ENCODE data around the gene ATXN1. TPM values are rescaled to one million over a fixed set of nuclear protein-coding genes. Genes with fewer than 3 reads are reported as not detected.

ATXN1 gene
- total and polyA plus RNA-seq, 2 of the 13 experiments (the other 11 are each of a cell fraction or from before 2014, with no cell fraction given): 20.7 to 39.5 TPM

DNA sequence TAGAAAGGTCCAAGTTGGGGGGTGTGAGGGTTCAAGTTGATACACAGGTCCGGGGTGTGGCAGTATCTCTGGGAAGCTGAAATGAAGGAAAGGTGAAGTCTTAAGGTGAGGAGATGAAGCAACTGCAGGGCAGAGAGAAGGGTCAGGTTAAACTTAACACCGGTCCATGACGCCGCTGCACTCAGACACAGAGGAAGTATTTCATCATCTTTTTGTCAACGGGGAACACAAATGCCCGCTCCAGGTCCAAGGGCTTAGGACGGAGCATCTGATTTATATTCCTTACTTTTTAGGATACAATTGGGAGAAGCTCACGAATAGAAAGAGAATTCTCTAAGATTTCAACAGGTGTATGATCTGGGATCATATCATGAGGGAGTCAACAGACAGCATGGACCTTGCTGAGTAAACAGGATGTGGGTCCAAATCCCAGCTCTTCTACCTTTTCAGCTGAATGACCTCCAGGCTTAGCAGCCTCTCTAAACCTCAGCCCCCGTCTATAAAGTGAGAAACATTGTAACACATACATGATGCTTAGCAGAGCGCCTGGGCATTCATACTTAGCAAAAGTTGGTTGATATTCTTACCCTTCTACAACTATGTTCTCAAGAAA lies 197.5 kb downstream of the ATXN1 start:
- CTCF ChIA-PET (ENCODE audit: low intra/inter-chr PET ratio, low total read pairs): no interaction called here
- intact Hi-C loops (cut with micrococcal nuclease; ENCODE audit: unreplicated experiment): no loop called here
- DNase-seq (ENCODE audit: low spot score) (no peak), ATAC-seq (peak; percentile 75), FAIRE-seq (no peak)
- no peak overlapping the region for H3K9ac ChIP-seq (ENCODE audit: insufficient read depth, low read depth, low read length)
- H3K4me1 ChIP-seq (ENCODE audit: insufficient read depth, low read length): peaks cover 16% of the 10 kb centered on the region
- no peaks in the 10 kb centered on the region for H3K79me2 ChIP-seq (ENCODE audit: insufficient read depth, low read length)
- no peaks in the 10 kb centered on the region for H3K27me3 ChIP-seq (ENCODE audit: control insufficient read depth in 1 of 2, insufficient read depth in 2 of 2, low read length in 2 of 2)
- in situ Hi-C loops (cut with HindIII; ENCODE audit: extremely low pct_ligation_motif_present, low pct_unique_long_range_greater_than_20kb): no loop called here
- no TSS peak for BruUV-seq (replicated peaks)
- no peak overlapping the region for H3K4me2 ChIP-seq (ENCODE audit: low read depth, low read length)
- H3K27ac ChIP-seq (ENCODE audit: extremely low read length, insufficient read depth, low read length): no peak overlapping the region
- H3K9me3 ChIP-seq (ENCODE audit: low read length): no peaks in the 10 kb centered on the region
- TF ChIP-seq FOXP1 (IDR thresholded peaks at IDR 0.05) (no peak), FOXP1 (CRISPR knock-in tag; IDR thresholded peaks at IDR 0.05) (peak; percentile 26; the same call in 1 of the 2 replicates), ETV5 (CRISPR knock-in tag; IDR thresholded peaks at IDR 0.05; ENCODE audit: borderline replicate concordance) (peak; percentile 71; the same call in 1 of the 2 replicates), SMAD1 (CRISPR knock-in tag; IDR thresholded peaks at IDR 0.05; ENCODE audit: borderline replicate concordance, low read depth) (no peak), FOXA3 (CRISPR knock-in tag; IDR thresholded peaks at IDR 0.05) (peak; percentile 64), GABPA (IDR thresholded peaks at IDR 0.05; ENCODE audit: low read depth, low read length) (no peak), GABPA (CRISPR knock-in tag; IDR thresholded peaks at IDR 0.05; ENCODE audit: low read depth) (peak; percentile 6; the same call in 1 of the 2 replicates), ZNF547 (CRISPR knock-in tag; IDR thresholded peaks at IDR 0.05) (0 out of 2 replicates have a peak, but pooled peaks have one; percentile 23), MBNL3 (CRISPR knock-in tag; conservative IDR thresholded peaks at IDR 0.05) (no peak), SAP130 (CRISPR knock-in tag; IDR thresholded peaks at IDR 0.05; ENCODE audit: low read depth) (peak; percentile 21; the same call in 1 of the 2 replicates), CEBPB (IDR thresholded peaks at IDR 0.05; ENCODE audit: borderline replicate concordance, low read depth, low read length) (peak; percentile 60; the same call in 1 of the 2 replicates), ATF7 (IDR thresholded peaks at IDR 0.05) (peak; percentile 54; the same call in 1 of the 2 replicates), ATF7 (CRISPR knock-in tag; IDR thresholded peaks at IDR 0.05) (no peak), RXRA (CRISPR knock-in tag; IDR thresholded peaks at IDR 0.05) (no peak), ELF4 (CRISPR knock-in tag; IDR thresholded peaks at IDR 0.05; ENCODE audit: borderline replicate concordance) (no peak), ZSCAN21 (CRISPR knock-in tag; IDR thresholded peaks at IDR 0.05; ENCODE audit: borderline replicate concordance) (no peak)
- TF ChIP-seq, protein P1, sequence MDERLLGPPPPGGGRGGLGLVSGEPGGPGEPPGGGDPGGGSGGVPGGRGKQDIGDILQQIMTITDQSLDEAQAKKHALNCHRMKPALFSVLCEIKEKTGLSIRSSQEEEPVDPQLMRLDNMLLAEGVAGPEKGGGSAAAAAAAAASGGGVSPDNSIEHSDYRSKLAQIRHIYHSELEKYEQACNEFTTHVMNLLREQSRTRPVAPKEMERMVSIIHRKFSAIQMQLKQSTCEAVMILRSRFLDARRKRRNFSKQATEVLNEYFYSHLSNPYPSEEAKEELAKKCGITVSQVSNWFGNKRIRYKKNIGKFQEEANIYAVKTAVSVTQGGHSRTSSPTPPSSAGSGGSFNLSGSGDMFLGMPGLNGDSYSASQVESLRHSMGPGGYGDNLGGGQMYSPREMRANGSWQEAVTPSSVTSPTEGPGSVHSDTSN (CRISPR knock-in tag; IDR thresholded peaks at IDR 0.05): no peak
- TF ChIP-seq, protein P2, sequence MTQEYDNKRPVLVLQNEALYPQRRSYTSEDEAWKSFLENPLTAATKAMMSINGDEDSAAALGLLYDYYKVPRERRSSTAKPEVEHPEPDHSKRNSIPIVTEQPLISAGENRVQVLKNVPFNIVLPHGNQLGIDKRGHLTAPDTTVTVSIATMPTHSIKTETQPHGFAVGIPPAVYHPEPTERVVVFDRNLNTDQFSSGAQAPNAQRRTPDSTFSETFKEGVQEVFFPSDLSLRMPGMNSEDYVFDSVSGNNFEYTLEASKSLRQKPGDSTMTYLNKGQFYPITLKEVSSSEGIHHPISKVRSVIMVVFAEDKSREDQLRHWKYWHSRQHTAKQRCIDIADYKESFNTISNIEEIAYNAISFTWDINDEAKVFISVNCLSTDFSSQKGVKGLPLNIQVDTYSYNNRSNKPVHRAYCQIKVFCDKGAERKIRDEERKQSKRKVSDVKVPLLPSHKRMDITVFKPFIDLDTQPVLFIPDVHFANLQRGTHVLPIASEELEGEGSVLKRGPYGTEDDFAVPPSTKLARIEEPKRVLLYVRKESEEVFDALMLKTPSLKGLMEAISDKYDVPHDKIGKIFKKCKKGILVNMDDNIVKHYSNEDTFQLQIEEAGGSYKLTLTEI (CRISPR knock-in tag; conservative IDR thresholded peaks at IDR 0.05): no peak
- TF ChIP-seq, protein P3, sequence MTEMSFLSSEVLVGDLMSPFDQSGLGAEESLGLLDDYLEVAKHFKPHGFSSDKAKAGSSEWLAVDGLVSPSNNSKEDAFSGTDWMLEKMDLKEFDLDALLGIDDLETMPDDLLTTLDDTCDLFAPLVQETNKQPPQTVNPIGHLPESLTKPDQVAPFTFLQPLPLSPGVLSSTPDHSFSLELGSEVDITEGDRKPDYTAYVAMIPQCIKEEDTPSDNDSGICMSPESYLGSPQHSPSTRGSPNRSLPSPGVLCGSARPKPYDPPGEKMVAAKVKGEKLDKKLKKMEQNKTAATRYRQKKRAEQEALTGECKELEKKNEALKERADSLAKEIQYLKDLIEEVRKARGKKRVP (CRISPR knock-in tag; IDR thresholded peaks at IDR 0.05): peak in 1 of 2 experiments; percentile 27; a peak in 1 of 4 replicates
- no peaks in the 10 kb centered on the region for H4K20me1 ChIP-seq (ENCODE audit: insufficient read depth, low read length)
- WGBS (ENCODE audit: low lambda C conversion rate): 93% methylated on average over 10 of the region's 10 CpGs
- POLR2A ChIA-PET: no interaction called here
- H3K4me3 ChIP-seq (replicated peaks in 1 of 3; ENCODE audit: insufficient read depth in 1 of 3, low read depth in 2 of 3, low read length in 3 of 3): no peak overlapping the region
- H2AFZ ChIP-seq (ENCODE audit: low read length): no peak overlapping the region
- H3K36me3 ChIP-seq (replicated peaks in 1 of 2; ENCODE audit: control insufficient read depth in 1 of 2, insufficient read depth in 2 of 2, low read length in 2 of 2): peaks cover 3 to 9% of the 10 kb centered on the region in 2 experiments; a peak in 4 of 5 replicates
